Transverse colon (tissue), 4 donors: ENCODE results near the gene AMFR. TPM values are rescaled to one million over a fixed set of nuclear protein-coding genes. Genes with fewer than 3 reads are reported as not detected.

Source experiments
- DNase-seq: peaks from one replicate; pipeline ENCODE4 v3.0.0-alpha.2; 2019
- H3K27ac ChIP-seq, 4 donors: fragments of 200-600 bp; sonication (generic); 2 replicates each; pipeline ENCODE4 v1.5.1; 2016 to 2018; ENCODE audit warnings: inconsistent platforms in 4 of 4
- H3K27me3 ChIP-seq: fragments of 200-600 bp; sonication (generic); 2 replicates; pipeline ENCODE4 v1.5.1; 2017; ENCODE audit warnings: inconsistent platforms
- H3K36me3 ChIP-seq, 4 donors: fragments of 200-600 bp; sonication (generic); 2 replicates each; pipeline ENCODE4 v1.5.1; 2017 to 2019; ENCODE audit warnings: inconsistent platforms in 4 of 4
- H3K4me1 ChIP-seq, 4 donors: fragments of 200-600 bp; sonication (generic); 2 replicates each; pipeline ENCODE4 v1.5.1; 2017 to 2020; ENCODE audit warnings: inconsistent platforms in 4 of 4
- H3K4me3 ChIP-seq, 4 donors: fragments of 200-600 bp; sonication (generic); 1 replicate in 1 of 4; 2 replicates in 3 of 4; pipeline versions ENCODE4 v1.5.1 to v1.6.1; 2017 to 2019; ENCODE audit warnings: inconsistent platforms in 4 of 4
- H3K9me3 ChIP-seq, 2 donors: fragments of 200-600 bp; sonication (generic); 2 replicates each; pipeline ENCODE4 v1.5.1; 2017 to 2019; ENCODE audit warnings: inconsistent platforms in 2 of 2
- EP300 ChIP-seq: sonication (generic); formaldehyde crosslinking; IDR thresholded peaks from one replicate; pipeline ENCODE4 v1.6.1; 2017; ENCODE audit warnings: antibody characterized with exemption, low read depth
- POLR2A ChIP-seq: fragments of 450-650 bp; IDR thresholded peaks from one replicate; pipeline ENCODE4 v1.6.1; 2016; ENCODE audit warnings: antibody characterized with exemption, mild to moderate bottlenecking, moderate library complexity
- POLR2AphosphoS5 ChIP-seq, 3 donors: sonication (generic); formaldehyde crosslinking; IDR thresholded peaks; one replicate each; pipeline ENCODE4 v1.6.1; 2016; ENCODE audit warnings: antibody characterized with exemption in 3 of 3
- WGBS, 2 donors: methylation state at CpG; one replicate each; pipeline ENCODE4 v1.1.5; 2018; ENCODE audit warnings: low coverage in 1 of 2; 5-methylcytosine and 5-hydroxymethylcytosine counted together
- in situ Hi-C, 4 donors: fragments of 200-750 bp; cut with MboI; loops; one replicate each; pipeline versions ENCODE4 v1.15.0 to v1.15.1; 2017; ENCODE audit warnings: low sequenced_read_pairs in 3 of 4, low pct_ligation_motif_present in 1 of 4, low pct_unique_long_range_greater_than_20kb in 1 of 4
- intact Hi-C: fragments of 100-400 bp; cut with DNase I; formaldehyde crosslinking; loops from one replicate; pipeline ENCODE4 v1.15.1; 2023; ENCODE audit warnings: low total_unique reads
- total RNA-seq, 4 donors: library from RNA; depleted of rRNA; stranded (reverse); fragments of >200 nt; gene quantifications; one replicate each; pipeline ENCODE4 v1.1.0, GENCODE V29; 2016
- TF ChIP-seq, protein P1 (sequence below), 5 experiments: fragments of 200-600 bp in 3 of 5; fragments of 450-650 bp in 2 of 5; sonication (generic) in 3 of 5; IDR thresholded peaks; 1 replicate in 2 of 5; 2 replicates in 3 of 5; pipeline ENCODE4 v1.5.1; 2016 to 2017; ENCODE audit warnings: antibody characterized with exemption in 5 of 5, inconsistent platforms in 3 of 5, mild to moderate bottlenecking in 2 of 5, moderate library complexity in 1 of 5

Gene AMFR
- total RNA-seq, 4 donors from 2014 or later: 60.7 to 156 (median 114) TPM

- H3K4me3 ChIP-seq: no peak overlapping the region
- H3K9me3 ChIP-seq: no peaks in the 10 kb centered on the region
- no peak for DNase-seq
- H3K4me1 ChIP-seq: peaks cover 9 to 45% (median 22%) of the 10 kb centered on the region in 4 donors
- intact Hi-C loops: no loop called here
- H3K27ac ChIP-seq: no peak overlapping the region
- no peaks in the 10 kb centered on the region for H3K36me3 ChIP-seq
- in situ Hi-C loops: no loop called here
- TF ChIP-seq POLR2AphosphoS5 (IDR thresholded peaks at IDR 0.05) (no peak), POLR2A (no peak), EP300 (no peak)
- TF ChIP-seq, protein P1, sequence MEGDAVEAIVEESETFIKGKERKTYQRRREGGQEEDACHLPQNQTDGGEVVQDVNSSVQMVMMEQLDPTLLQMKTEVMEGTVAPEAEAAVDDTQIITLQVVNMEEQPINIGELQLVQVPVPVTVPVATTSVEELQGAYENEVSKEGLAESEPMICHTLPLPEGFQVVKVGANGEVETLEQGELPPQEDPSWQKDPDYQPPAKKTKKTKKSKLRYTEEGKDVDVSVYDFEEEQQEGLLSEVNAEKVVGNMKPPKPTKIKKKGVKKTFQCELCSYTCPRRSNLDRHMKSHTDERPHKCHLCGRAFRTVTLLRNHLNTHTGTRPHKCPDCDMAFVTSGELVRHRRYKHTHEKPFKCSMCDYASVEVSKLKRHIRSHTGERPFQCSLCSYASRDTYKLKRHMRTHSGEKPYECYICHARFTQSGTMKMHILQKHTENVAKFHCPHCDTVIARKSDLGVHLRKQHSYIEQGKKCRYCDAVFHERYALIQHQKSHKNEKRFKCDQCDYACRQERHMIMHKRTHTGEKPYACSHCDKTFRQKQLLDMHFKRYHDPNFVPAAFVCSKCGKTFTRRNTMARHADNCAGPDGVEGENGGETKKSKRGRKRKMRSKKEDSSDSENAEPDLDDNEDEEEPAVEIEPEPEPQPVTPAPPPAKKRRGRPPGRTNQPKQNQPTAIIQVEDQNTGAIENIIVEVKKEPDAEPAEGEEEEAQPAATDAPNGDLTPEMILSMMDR (IDR thresholded peaks at IDR 0.05): no peak
- no peaks in the 10 kb centered on the region for H3K27me3 ChIP-seq
These were observed 4.7 kb downstream of the AMFR start for GRCh38 chr16:56420613-56421012.

GRCh38 chr16:56419740-56420548, 5.4 kb downstream of the AMFR start:
- Histone ChIP-seq H3K9me3 (no peaks in the 10 kb centered on the region), H3K27ac (no peak overlapping the region), H3K27me3 (no peaks in the 10 kb centered on the region), H3K4me1 (peaks cover 9 to 46% (median 22%) of the 10 kb centered on the region in 4 donors), H3K36me3 (no peaks in the 10 kb centered on the region), H3K4me3 (no peak overlapping the region)
- no peak for DNase-seq
- in situ Hi-C loops (no loop called here), intact Hi-C loops (no loop called here)
- 81 to 93% methylated on average over 5 to 8 of the region's 8 CpGs for WGBS, 2 donors
- TF ChIP-seq POLR2A (no peak), EP300 (no peak), POLR2AphosphoS5 (IDR thresholded peaks at IDR 0.05) (no peak)
- TF ChIP-seq, protein P1 (IDR thresholded peaks at IDR 0.05): no peak

GRCh38 chr16:56417138-56417537, 8.2 kb downstream of the AMFR start:
- no peaks in the 10 kb centered on the region for H3K27me3 ChIP-seq
- TF ChIP-seq EP300: no peak
- H3K36me3 ChIP-seq: peaks cover 0 to 3% (median under 1%) of the 10 kb centered on the region in 4 donors
- no peak overlapping the region for H3K27ac ChIP-seq
- peaks cover 0 to 27% (median 5%) of the 10 kb centered on the region in 4 donors for H3K4me1 ChIP-seq
- in situ Hi-C loops: no loop called here
- DNase-seq: no peak
- no peak overlapping the region for H3K4me3 ChIP-seq
- no peaks in the 10 kb centered on the region for H3K9me3 ChIP-seq
- WGBS, 2 donors: 91 to 100% methylated on average over 1 to 4 of the region's 4 CpGs
- intact Hi-C loops: no loop called here

GRCh38 chr16:56415875-56416274, 9.5 kb downstream of the AMFR start:
- H3K27ac ChIP-seq: no peak overlapping the region
- intact Hi-C loops: no loop called here
- DNase-seq: no peak
- WGBS, 2 donors: 70 to 93% methylated on average over 4 of the region's 4 CpGs
- no peak overlapping the region for H3K4me3 ChIP-seq
- H3K9me3 ChIP-seq: no peaks in the 10 kb centered on the region
- H3K36me3 ChIP-seq: peaks cover 0 to 10% (median 2%) of the 10 kb centered on the region in 4 donors
- TF ChIP-seq POLR2A: no peak
- TF ChIP-seq, protein P1 (IDR thresholded peaks at IDR 0.05): no peak
- in situ Hi-C loops: no loop called here
- no peaks in the 10 kb centered on the region for H3K27me3 ChIP-seq
- peaks cover 0 to 14% (median 0%) of the 10 kb centered on the region in 4 donors for H3K4me1 ChIP-seq

DNA sequence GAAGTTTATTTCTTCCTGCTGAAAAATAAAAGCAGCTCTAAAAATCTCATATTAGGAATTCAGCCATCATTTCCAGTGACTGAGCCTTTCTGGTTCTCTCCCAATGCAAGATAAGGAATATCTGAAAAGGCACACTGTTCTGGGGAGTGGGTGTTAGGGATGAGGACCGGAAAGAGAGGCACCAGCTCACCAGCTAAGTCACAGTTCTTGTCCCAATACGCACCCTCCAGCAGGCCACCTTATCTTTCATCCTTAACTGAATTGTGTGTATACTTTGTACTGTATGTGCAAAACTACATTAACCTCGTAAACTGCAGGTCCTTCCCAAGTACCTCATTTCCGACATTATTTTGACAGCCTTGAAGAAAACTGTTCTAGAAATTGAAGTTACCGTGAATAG, 11.0 kb downstream of the AMFR start:
- intact Hi-C loops (no loop called here), in situ Hi-C loops (no loop called here)
- Histone ChIP-seq H3K27ac (no peak overlapping the region), H3K4me1 (peaks cover 0 to 8% (median under 1%) of the 10 kb centered on the region in 4 donors), H3K36me3 (peaks cover 0 to 10% (median 2%) of the 10 kb centered on the region in 4 donors), H3K27me3 (no peaks in the 10 kb centered on the region), H3K4me3 (no peak overlapping the region), H3K9me3 (no peaks in the 10 kb centered on the region)
- TF ChIP-seq EP300 (no peak), POLR2AphosphoS5 (IDR thresholded peaks at IDR 0.05) (no peak), POLR2A (no peak)
- TF ChIP-seq, protein P1 (IDR thresholded peaks at IDR 0.05): no peak
- 81 to 82% methylated on average over 3 to 5 of the region's 5 CpGs for WGBS, 2 donors
- no peak for DNase-seq
